Measurements from ENCODE around the gene ZNF334. TPM values are rescaled to one million over a fixed set of nuclear protein-coding genes. Genes with fewer than 3 reads are reported as not detected.

Gene ZNF334
- total RNA-seq, 1 experiment from 2014 or later: 18.7 TPM

DNA sequence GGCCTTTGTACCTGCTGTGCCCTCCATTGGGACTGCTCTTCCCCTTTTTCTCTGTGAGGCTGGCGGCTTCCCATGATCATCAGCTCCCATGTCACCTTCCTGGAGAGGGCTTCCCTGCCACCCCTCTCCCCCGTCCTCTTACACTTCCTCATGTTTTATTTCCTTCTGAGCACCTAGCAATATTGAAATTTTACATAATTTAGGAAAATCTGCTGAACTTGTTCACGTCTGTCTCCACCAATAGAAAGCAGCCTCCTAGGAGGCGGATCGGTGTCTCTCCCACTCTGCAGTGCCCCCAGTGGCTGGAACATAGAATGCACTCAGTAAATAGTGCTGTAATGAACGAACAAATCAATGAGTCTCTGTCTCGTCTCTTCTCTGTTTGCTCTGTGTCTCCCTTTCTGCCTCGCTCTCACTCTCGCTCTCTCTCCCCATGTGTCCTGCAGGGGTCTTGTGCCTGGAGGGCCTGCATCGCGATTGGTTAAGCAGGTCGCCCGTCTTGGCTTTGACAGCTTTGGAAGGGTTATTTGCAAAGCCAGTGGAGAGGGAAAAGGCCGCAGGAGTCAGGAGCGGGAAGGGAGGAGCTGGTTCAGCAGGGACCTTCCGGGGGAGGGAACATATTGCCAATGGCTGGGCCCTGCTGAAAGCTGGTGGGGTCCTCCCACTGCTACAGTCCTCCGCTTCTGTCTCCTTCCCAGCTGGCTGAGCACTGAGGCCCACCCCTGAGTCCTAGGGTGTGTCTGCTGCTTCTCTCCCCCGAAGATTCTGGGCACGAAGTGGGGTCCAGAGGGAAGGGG, 49.2 kb upstream of the ZNF334 start (continued):
- TF ChIP-seq, protein P1, sequence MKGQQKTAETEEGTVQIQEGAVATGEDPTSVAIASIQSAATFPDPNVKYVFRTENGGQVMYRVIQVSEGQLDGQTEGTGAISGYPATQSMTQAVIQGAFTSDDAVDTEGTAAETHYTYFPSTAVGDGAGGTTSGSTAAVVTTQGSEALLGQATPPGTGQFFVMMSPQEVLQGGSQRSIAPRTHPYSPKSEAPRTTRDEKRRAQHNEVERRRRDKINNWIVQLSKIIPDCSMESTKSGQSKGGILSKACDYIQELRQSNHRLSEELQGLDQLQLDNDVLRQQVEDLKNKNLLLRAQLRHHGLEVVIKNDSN (CRISPR knock-in tag; IDR thresholded peaks at IDR 0.05): no peak
- TF ChIP-seq ATF6 (CRISPR knock-in tag; IDR thresholded peaks at IDR 0.05) (no peak), ZNF232 (CRISPR knock-in tag; IDR thresholded peaks at IDR 0.05) (no peak)

DNA sequence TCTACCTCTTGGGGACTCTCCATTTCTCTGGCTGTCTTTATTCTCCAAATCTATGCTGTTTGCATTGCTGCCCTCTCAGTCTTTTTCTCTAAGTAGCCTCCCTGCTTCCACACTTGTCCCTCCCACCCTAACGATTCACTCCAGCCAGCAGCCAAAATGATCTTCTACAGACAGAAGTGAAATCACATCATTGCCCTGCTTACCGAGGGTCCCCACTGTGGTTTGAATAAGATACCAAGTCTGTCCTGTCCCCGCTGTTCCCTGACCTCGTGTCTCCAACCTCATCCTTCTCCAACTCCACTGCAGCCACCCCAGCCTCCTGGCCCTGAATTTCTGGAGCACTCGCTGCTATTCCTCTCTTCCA, 48.6 kb upstream of the ZNF334 start:
- no peak for DNase-seq (ENCODE audit: low spot score)
- ChIA-PET CTCF (interaction anchor here (0.6 to 2.6 kb wide), 17 partner anchors 10 to 162 kb away, joined by 3 to 38 read pairs (median 6); partner anchors contain the start of genes ELMO2, OCSTAMP and ZNF334), POLR2A (no interaction called here)
- Mint-ChIP-seq H3K36me3 (no peaks in the 10 kb centered on the region), H3K9me3 (no peaks in the 10 kb centered on the region), H3K4me3 (no peak overlapping the region), H3K27me3 (ENCODE audit: low read depth) (no peaks in the 10 kb centered on the region), H3K4me1 (peaks cover 13% of the 10 kb centered on the region), H3K27ac (no peak overlapping the region)
- ATAC-seq: no peak
- TF ChIP-seq NR1H2 (CRISPR knock-in tag; IDR thresholded peaks at IDR 0.05) (no peak), ELF4 (CRISPR knock-in tag; IDR thresholded peaks at IDR 0.05; ENCODE audit: low read depth) (no peak), TEAD1 (CRISPR knock-in tag; IDR thresholded peaks at IDR 0.05) (no peak), SOX15 (CRISPR knock-in tag; IDR thresholded peaks at IDR 0.05) (no peak), SP1 (CRISPR knock-in tag; conservative IDR thresholded peaks at IDR 0.05) (no peak), ETV6 (CRISPR knock-in tag; IDR thresholded peaks at IDR 0.05) (no peak), ZNF425 (CRISPR knock-in tag; conservative IDR thresholded peaks at IDR 0.05) (no peak), ZNF423 (CRISPR knock-in tag; IDR thresholded peaks at IDR 0.05) (no peak)
- TF ChIP-seq, protein P2, sequence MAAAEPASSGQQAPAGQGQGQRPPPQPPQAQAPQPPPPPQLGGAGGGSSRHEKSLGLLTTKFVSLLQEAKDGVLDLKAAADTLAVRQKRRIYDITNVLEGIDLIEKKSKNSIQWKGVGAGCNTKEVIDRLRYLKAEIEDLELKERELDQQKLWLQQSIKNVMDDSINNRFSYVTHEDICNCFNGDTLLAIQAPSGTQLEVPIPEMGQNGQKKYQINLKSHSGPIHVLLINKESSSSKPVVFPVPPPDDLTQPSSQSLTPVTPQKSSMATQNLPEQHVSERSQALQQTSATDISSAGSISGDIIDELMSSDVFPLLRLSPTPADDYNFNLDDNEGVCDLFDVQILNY (CRISPR knock-in tag; IDR thresholded peaks at IDR 0.05): no peak

DNA sequence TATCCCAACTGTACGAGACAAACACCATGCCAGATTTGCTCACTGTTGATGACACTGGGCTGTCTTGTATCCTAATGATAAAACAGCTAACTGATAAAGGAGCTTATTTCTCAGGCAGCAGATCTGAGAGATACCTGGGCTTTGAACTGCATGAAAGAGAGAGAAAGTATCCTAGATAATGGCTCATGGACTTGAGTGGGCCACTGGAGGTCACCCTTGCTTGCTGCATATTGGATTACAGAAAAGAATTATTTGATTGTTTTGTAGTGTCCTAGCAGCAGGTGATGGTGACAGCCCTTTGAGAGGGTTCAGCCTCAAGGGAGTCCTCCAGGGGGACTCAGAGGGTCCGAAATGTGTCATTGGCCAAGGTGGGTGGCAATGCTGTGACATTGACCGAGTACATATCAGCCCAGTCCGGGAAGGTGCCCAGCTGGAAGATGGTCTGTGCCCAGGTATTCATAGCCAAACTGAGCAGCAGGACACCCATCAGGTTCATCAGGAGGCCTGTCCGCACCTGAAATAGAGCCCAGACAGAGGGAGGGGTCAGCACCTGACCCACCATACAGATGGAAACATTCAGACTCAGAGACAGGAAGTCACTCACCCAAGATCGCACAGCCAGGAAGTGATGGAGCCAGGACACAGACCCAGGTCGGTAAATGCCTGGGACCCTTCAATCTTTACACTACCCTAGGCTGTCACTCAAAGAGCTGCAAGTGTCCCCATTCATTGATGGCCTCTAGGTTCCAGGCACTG, 46.5 kb upstream of the ZNF334 start:
- POLR2A ChIA-PET: no interaction called here
- CTCF ChIA-PET: interaction anchor here (0.9 to 1.1 kb wide), 2 partner anchors 20 to 370 kb away, joined by 4 read pairs; no protein-coding TSS in a partner anchor
- TF ChIP-seq GRHL2 (CRISPR knock-in tag; IDR thresholded peaks at IDR 0.05; ENCODE audit: insufficient replicate concordance, severe bottlenecking) (no peak), ZNF232 (CRISPR knock-in tag; IDR thresholded peaks at IDR 0.05) (no peak), ETV6 (CRISPR knock-in tag; IDR thresholded peaks at IDR 0.05) (no peak), AR (CRISPR knock-in tag; IDR thresholded peaks at IDR 0.05) (no peak), FOXP1 (CRISPR knock-in tag; IDR thresholded peaks at IDR 0.05; ENCODE audit: borderline replicate concordance) (no peak), MAX (CRISPR knock-in tag; IDR thresholded peaks at IDR 0.05) (no peak), JUN (CRISPR knock-in tag; IDR thresholded peaks at IDR 0.05) (no peak), CDX4 (CRISPR knock-in tag; IDR thresholded peaks at IDR 0.05; ENCODE audit: borderline replicate concordance) (no peak), E2F4 (CRISPR knock-in tag; IDR thresholded peaks at IDR 0.05; ENCODE audit: borderline replicate concordance, low read depth) (no peak)

More for the DNA sequence above, 46.5 kb upstream of the ZNF334 start:
- ATAC-seq: no peak
- peak overlapping the region; percentile 39; the same call in 1 of the 2 replicates for H3K27ac Mint-ChIP-seq
- H3K9me3 Mint-ChIP-seq: no peaks in the 10 kb centered on the region
- no peak overlapping the region for H3K4me3 Mint-ChIP-seq
- H3K4me1 Mint-ChIP-seq: peaks cover 25% of the 10 kb centered on the region
- no peak for DNase-seq (ENCODE audit: low spot score)
- H3K27me3 Mint-ChIP-seq (ENCODE audit: low read depth): no peaks in the 10 kb centered on the region; the same call in 1 of the 2 replicates
- no peaks in the 10 kb centered on the region for H3K36me3 Mint-ChIP-seq
